ENCODE results near the gene AKIRIN1. TPM values are rescaled to one million over a fixed set of nuclear protein-coding genes. Genes with fewer than 3 reads are reported as not detected.
"Not testable (repeated sequence)": the region's sequence is repeated elsewhere in the genome, so short reads cannot be mapped to it uniquely, and the experiment has no call there.

Gene AKIRIN1
- total RNA-seq, 1 donor from 2014 or later: 53.3 TPM

DNA sequence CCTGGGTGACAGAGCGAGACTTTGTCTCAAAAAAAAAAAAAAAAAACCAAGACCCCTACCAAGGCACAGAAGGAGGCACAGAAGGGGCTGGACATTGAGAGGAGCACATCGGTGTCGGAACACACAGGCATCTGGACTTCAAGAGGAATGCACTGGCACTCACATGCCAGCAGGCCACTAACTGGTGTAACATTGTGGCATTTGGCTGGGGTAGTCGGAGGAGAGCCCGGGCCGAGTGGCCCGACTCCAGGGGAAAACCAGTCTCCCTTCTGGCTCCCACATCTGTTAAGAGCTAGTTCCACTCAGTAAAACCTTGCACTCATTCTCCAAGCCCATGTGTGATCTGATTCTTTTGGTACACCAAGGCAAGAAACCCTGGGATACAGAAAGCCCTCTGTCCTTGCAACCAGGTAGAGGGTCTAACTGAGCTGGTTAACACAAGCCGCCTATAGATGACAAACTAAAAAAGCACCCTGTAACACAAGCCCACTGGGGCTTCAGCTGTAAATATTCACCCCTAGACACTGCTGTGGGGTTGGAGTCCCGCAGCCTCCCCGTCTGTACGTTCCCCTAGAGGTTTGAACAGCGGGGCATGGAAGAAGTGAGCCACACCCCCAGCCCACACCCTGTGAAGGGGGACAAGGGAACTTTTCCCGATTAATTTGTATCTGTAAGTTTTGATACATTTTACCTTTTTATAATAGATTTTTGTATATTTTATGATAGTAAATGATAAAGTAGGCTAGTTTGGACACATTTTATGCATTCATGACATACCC is 17.2 kb upstream of the AKIRIN1 start:
- TF ChIP-seq, protein P1, sequence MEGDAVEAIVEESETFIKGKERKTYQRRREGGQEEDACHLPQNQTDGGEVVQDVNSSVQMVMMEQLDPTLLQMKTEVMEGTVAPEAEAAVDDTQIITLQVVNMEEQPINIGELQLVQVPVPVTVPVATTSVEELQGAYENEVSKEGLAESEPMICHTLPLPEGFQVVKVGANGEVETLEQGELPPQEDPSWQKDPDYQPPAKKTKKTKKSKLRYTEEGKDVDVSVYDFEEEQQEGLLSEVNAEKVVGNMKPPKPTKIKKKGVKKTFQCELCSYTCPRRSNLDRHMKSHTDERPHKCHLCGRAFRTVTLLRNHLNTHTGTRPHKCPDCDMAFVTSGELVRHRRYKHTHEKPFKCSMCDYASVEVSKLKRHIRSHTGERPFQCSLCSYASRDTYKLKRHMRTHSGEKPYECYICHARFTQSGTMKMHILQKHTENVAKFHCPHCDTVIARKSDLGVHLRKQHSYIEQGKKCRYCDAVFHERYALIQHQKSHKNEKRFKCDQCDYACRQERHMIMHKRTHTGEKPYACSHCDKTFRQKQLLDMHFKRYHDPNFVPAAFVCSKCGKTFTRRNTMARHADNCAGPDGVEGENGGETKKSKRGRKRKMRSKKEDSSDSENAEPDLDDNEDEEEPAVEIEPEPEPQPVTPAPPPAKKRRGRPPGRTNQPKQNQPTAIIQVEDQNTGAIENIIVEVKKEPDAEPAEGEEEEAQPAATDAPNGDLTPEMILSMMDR (IDR thresholded peaks at IDR 0.05): no peak
- H3K4me3 Mint-ChIP-seq: no peak overlapping the region
- no peaks in the 10 kb centered on the region for H3K27me3 Mint-ChIP-seq
- peaks cover 6% of the 10 kb centered on the region for H3K9me3 Mint-ChIP-seq
- no peaks in the 10 kb centered on the region for H3K36me3 Mint-ChIP-seq (ENCODE audit: low read depth)
- CTCF ChIA-PET: no interaction called here
- H3K4me1 Mint-ChIP-seq: no peaks in the 10 kb centered on the region
- H3K27ac Mint-ChIP-seq: no peak overlapping the region
- no peak for ATAC-seq (ENCODE audit: low read depth)
- intact Hi-C loops (cut with micrococcal nuclease): no loop called here
- DNase-seq: no peak
- POLR2A ChIA-PET: no interaction called here

DNA sequence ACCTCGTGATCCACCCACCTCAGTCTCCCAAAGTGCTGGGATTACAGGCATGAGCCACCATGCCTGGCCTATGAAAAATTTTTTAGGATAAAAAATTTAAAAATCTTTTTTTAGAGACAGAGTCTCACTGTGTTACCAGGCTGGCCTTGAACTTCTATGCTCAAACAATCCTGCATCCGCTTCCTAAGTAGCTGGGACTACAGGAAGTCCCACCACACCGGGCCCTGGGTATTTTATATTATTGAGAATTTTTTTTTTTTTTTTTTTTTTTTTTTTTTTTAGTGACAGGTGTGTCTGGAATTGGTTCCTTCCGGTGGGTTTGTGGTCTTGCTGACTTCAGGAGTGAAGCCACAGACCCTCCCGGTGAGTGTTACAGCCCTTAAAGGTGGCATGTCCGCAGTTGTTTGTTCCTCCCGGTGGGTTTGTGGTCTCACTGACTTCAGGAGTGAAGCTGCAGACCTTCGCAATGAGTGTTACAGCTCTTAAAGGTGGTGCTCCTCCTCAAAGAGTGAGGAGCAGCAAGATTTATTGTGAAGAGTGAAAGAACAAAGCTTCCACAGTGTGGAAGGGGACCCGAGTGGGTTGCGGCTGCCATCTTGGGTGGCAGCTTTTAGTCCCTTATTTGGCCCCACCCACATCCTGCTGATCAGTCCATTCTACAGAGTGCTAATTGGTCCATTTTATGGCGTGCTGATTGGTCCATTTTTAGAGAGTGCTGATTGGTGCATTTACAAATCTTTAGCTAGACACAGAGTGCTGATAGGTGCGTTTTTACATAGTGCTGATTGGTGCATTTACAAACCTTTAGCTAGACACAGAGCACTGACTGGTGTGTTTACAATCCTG is 13.5 kb upstream of the AKIRIN1 start:
- DNase-seq; H3K36me3 Mint-ChIP-seq (ENCODE audit: low read depth); ATAC-seq (ENCODE audit: low read depth); H3K4me3 Mint-ChIP-seq; intact Hi-C loops (cut with micrococcal nuclease); CTCF ChIA-PET; H3K27me3 Mint-ChIP-seq; H3K27ac Mint-ChIP-seq; H3K9me3 Mint-ChIP-seq; H3K4me1 Mint-ChIP-seq: not testable (repeated sequence)
- POLR2A ChIA-PET: interaction anchor here (0.7 kb wide), 2 partner anchors 11 to 103 kb away, joined by 3 to 11 read pairs; no protein-coding TSS in a partner anchor

DNA sequence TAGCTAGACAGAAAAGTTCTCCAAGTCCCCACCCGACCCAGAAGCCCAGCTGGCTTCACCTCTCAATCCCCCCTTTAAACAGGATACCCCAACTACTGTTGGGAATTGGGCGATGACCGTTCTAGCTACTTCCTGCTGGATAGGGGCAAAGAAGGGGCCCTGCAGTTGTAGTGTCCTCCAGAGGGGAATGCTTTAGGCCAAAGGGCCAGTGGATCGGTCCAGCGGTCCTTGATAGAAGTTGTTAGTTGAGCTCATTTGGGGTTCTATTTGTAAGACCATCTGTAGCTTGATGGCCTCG is 12.9 kb upstream of the AKIRIN1 start:
- H3K27me3 Mint-ChIP-seq; H3K9me3 Mint-ChIP-seq; H3K4me1 Mint-ChIP-seq; POLR2A ChIA-PET; ATAC-seq (ENCODE audit: low read depth); H3K27ac Mint-ChIP-seq; CTCF ChIA-PET; intact Hi-C loops (cut with micrococcal nuclease); H3K4me3 Mint-ChIP-seq; DNase-seq; H3K36me3 Mint-ChIP-seq (ENCODE audit: low read depth): not testable (repeated sequence)

DNA sequence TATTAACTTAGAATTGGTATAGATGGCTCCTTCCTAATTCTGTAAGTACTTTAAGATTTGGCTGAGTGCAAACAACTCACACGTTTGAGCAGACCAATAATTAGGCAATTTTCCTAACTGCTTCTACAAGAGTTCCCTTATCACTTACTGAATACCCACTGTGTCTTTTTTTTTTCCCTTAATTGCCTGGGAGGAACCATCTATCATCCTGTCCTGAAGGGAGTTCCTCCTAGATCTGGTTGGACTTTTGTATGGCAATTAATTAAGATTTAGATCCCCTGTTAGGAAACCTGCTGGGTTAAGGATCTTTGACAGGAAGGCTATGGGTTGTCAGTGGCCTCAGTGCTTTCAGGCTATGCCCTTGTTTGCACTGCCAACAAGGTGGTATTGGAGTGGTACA is 11.7 kb upstream of the AKIRIN1 start:
- H3K27me3 Mint-ChIP-seq; POLR2A ChIA-PET; H3K36me3 Mint-ChIP-seq (ENCODE audit: low read depth); ATAC-seq (ENCODE audit: low read depth); intact Hi-C loops (cut with micrococcal nuclease); H3K9me3 Mint-ChIP-seq; H3K4me1 Mint-ChIP-seq; H3K4me3 Mint-ChIP-seq; H3K27ac Mint-ChIP-seq; CTCF ChIA-PET; DNase-seq: not testable (repeated sequence)

DNA sequence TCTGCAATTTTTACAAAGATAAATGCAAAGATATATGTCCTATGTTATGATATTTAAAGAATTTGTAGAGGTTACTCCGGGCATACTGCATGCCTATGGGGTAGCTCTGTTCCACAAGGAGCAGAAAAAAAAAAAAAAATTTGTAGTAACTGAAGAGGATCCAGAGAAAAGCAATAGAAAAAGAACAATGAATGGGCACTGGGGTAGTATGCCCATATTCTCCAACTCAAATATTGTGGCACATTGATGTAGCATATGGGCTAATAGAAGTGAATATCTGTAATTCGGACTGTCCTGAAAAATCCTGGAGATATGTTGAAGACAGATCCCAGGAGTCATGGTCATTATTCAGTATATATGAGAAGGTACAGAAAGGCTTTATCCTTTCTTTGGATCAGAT is 1.1 kb upstream of the AKIRIN1 start:
- ATAC-seq (ENCODE audit: low read depth) (no peak), DNase-seq (no peak)
- no peaks in the 10 kb centered on the region for H3K27me3 Mint-ChIP-seq
- POLR2A ChIA-PET: interaction anchor here (0.7 to 1.3 kb wide), 3 partner anchors 36 to 131 kb away, joined by 3 to 10 read pairs (median 3); partner anchors contain the start of genes NDUFS5 and RRAGC
- no peaks in the 10 kb centered on the region for H3K9me3 Mint-ChIP-seq
- TF ChIP-seq, protein P1 (IDR thresholded peaks at IDR 0.05): no peak
- H3K4me3 Mint-ChIP-seq: peak overlapping the region; percentile 91
- peaks cover 24% of the 10 kb centered on the region for H3K4me1 Mint-ChIP-seq
- H3K27ac Mint-ChIP-seq: peak overlapping the region; percentile 92
- peaks cover 24% of the 10 kb centered on the region for H3K36me3 Mint-ChIP-seq (ENCODE audit: low read depth)
- intact Hi-C loops (cut with micrococcal nuclease): loop anchor here (5.0 kb wide), 1 partner anchor 112 kb away; no protein-coding TSS in a partner anchor
- CTCF ChIA-PET: no interaction called here

DNA sequence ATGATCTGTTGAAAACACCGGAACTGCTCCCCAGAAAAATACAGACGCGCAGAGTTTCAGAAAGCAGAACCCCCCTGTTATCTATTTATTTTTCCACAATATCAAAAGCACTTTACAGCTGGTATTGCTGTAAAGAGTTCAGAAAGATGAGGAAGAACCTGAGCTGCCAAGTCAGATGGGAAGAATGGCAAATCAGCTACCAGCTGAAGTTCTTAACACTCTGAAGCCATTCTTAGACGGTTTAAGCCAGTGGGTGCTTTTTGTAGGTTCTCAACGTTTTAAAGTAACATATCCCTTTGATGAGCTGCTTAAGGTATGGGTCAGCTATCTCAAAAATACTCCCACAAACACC is 714 bp upstream of the AKIRIN1 start:
- ATAC-seq (ENCODE audit: low read depth) (peak; percentile 2), DNase-seq (no peak)
- TF ChIP-seq, protein P1 (IDR thresholded peaks at IDR 0.05): no peak
- Mint-ChIP-seq H3K4me1 (peaks cover 27% of the 10 kb centered on the region), H3K4me3 (peak overlapping the region; percentile 91), H3K27me3 (no peaks in the 10 kb centered on the region), H3K36me3 (ENCODE audit: low read depth) (peaks cover 27% of the 10 kb centered on the region), H3K27ac (peak overlapping the region; percentile 92), H3K9me3 (no peaks in the 10 kb centered on the region)
- ChIA-PET POLR2A (interaction anchor here (0.6 to 1.3 kb wide), 5 partner anchors 20 to 142 kb away, joined by 3 to 10 read pairs (median 3); partner anchors contain the start of genes NDUFS5 and RRAGC), CTCF (no interaction called here)
- intact Hi-C loops (cut with micrococcal nuclease): loop anchor here (5.0 kb wide), 1 partner anchor 112 kb away; no protein-coding TSS in a partner anchor
